ENCODE measurements around the gene NLRC3.
"Not testable (repeated sequence)": the region's sequence is repeated elsewhere in the genome, so short reads cannot be mapped to it uniquely, and the experiment has no call there.

The NLRC3 gene

DNA sequence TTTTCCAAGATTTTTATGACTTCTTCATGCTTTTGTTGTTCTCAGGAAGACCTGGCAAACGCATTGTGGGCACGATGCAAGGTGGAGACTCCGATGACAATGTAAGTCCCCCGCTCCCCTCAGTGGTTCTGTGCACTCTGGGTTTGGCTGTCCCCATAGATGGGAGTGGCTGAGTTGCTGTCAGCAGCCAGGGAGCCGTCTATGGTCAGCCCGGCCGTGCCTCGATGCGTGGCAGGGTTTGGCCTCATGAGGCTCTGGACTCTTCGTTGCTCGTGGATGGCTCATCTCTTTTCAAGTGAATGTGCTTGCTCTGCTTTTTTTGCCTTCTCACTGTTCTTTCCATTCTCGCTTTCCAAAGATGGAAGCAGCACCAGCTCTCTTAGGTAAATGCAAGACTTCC is 44.5 kb downstream of the NLRC3 start:
- H3K9me3 ChIP-seq (ENCODE audit: control insufficient read depth, insufficient read depth, low read length) = no peaks in the 10 kb centered on the region
- H3K4me3 ChIP-seq (ENCODE audit: low read depth, low read length) = no peak overlapping the region
- H3K4me1 ChIP-seq (ENCODE audit: control insufficient read depth, insufficient read depth, low read length) = no peaks in the 10 kb centered on the region
- H3K9ac ChIP-seq (ENCODE audit: low read depth, low read length) = no peak overlapping the region
- no peaks in the 10 kb centered on the region for H3K27me3 ChIP-seq (ENCODE audit: control insufficient read depth, insufficient read depth, low read length)
- peaks cover 15% of the 10 kb centered on the region for H3K36me3 ChIP-seq (ENCODE audit: control insufficient read depth, insufficient read depth, low read length)

GRCh38 chr16:3530371-3530914 is 46.8 kb downstream of the NLRC3 start:
- Histone ChIP-seq H3K9me3 (ENCODE audit: control insufficient read depth, insufficient read depth, low read length) (no peaks in the 10 kb centered on the region), H3K9ac (ENCODE audit: low read depth, low read length) (no peak overlapping the region), H3K4me1 (ENCODE audit: control insufficient read depth, insufficient read depth, low read length) (no peaks in the 10 kb centered on the region), H3K27me3 (ENCODE audit: control insufficient read depth, insufficient read depth, low read length) (no peaks in the 10 kb centered on the region), H3K4me3 (ENCODE audit: low read depth, low read length) (no peak overlapping the region), H3K36me3 (ENCODE audit: control insufficient read depth, insufficient read depth, low read length) (peaks cover 15% of the 10 kb centered on the region)

- peaks cover 17% of the 10 kb centered on the region for H3K36me3 ChIP-seq (ENCODE audit: control insufficient read depth, insufficient read depth, low read length)
- H3K9ac ChIP-seq (ENCODE audit: low read depth, low read length) = no peak overlapping the region
- no peaks in the 10 kb centered on the region for H3K4me1 ChIP-seq (ENCODE audit: control insufficient read depth, insufficient read depth, low read length)
Observed at GRCh38 chr16:3529175-3529574, 48.0 kb downstream of the NLRC3 start.

DNA sequence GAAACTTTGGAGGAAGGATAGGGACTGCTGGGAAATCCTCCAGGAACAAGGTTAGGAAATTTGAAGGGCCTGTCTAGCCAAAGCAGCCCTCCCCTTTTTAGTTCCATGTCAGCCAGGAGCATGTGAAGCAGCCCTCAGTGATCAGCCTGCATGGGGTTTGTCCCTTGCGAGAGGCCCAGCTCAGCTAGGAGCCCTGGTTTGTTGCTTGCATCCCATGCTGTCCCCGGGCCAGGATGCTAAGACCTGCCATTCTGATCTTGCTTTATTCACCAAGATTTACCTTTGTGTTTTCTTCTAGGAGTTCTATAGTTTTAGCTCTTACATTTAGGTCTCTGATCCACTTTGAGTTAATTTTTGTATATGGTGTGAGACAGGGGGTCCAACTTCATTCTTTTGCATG is 48.8 kb downstream of the NLRC3 start:
- Histone ChIP-seq H3K4me3 (ENCODE audit: low read depth, low read length) (no peak overlapping the region), H3K27me3 (ENCODE audit: control insufficient read depth, insufficient read depth, low read length) (no peaks in the 10 kb centered on the region), H3K36me3 (ENCODE audit: control insufficient read depth, insufficient read depth, low read length) (peaks cover 17% of the 10 kb centered on the region), H3K9me3 (ENCODE audit: control insufficient read depth, insufficient read depth, low read length) (no peaks in the 10 kb centered on the region), H3K4me1 (ENCODE audit: control insufficient read depth, insufficient read depth, low read length) (no peaks in the 10 kb centered on the region), H3K9ac (ENCODE audit: low read depth, low read length) (no peak overlapping the region)

More at GRCh38 chr16:3529175-3529574, 48.0 kb downstream of the NLRC3 start:
- Histone ChIP-seq H3K9me3 (ENCODE audit: control insufficient read depth, insufficient read depth, low read length) (no peaks in the 10 kb centered on the region), H3K4me3 (ENCODE audit: low read depth, low read length) (no peak overlapping the region), H3K27me3 (ENCODE audit: control insufficient read depth, insufficient read depth, low read length) (no peaks in the 10 kb centered on the region)

GRCh38 chr16:3527216-3527829 is 49.9 kb downstream of the NLRC3 start:
- H3K27me3 ChIP-seq (ENCODE audit: control insufficient read depth, insufficient read depth, low read length); H3K36me3 ChIP-seq (ENCODE audit: control insufficient read depth, insufficient read depth, low read length); H3K9ac ChIP-seq (ENCODE audit: low read depth, low read length); H3K4me1 ChIP-seq (ENCODE audit: control insufficient read depth, insufficient read depth, low read length); H3K4me3 ChIP-seq (ENCODE audit: low read depth, low read length); H3K9me3 ChIP-seq (ENCODE audit: control insufficient read depth, insufficient read depth, low read length): not testable (repeated sequence)

- no peaks in the 10 kb centered on the region for H3K4me1 ChIP-seq (ENCODE audit: control insufficient read depth, insufficient read depth, low read length)
- no peaks in the 10 kb centered on the region for H3K27me3 ChIP-seq (ENCODE audit: control insufficient read depth, insufficient read depth, low read length)
- H3K4me3 ChIP-seq (ENCODE audit: low read depth, low read length) = no peak overlapping the region
- no peak overlapping the region for H3K9ac ChIP-seq (ENCODE audit: low read depth, low read length)
- H3K36me3 ChIP-seq (ENCODE audit: control insufficient read depth, insufficient read depth, low read length) = peaks cover 9% of the 10 kb centered on the region
- H3K9me3 ChIP-seq (ENCODE audit: control insufficient read depth, insufficient read depth, low read length) = no peaks in the 10 kb centered on the region
Observed at GRCh38 chr16:3525951-3526350, 51.3 kb downstream of the NLRC3 start.

- Histone ChIP-seq H3K4me1 (ENCODE audit: control insufficient read depth, insufficient read depth, low read length) (no peaks in the 10 kb centered on the region), H3K9me3 (ENCODE audit: control insufficient read depth, insufficient read depth, low read length) (no peaks in the 10 kb centered on the region), H3K4me3 (ENCODE audit: low read depth, low read length) (no peak overlapping the region), H3K27me3 (ENCODE audit: control insufficient read depth, insufficient read depth, low read length) (no peaks in the 10 kb centered on the region), H3K36me3 (ENCODE audit: control insufficient read depth, insufficient read depth, low read length) (peaks cover 3% of the 10 kb centered on the region), H3K9ac (ENCODE audit: low read depth, low read length) (no peak overlapping the region)
Observed at GRCh38 chr16:3523281-3523680, 53.9 kb downstream of the NLRC3 start.

DNA sequence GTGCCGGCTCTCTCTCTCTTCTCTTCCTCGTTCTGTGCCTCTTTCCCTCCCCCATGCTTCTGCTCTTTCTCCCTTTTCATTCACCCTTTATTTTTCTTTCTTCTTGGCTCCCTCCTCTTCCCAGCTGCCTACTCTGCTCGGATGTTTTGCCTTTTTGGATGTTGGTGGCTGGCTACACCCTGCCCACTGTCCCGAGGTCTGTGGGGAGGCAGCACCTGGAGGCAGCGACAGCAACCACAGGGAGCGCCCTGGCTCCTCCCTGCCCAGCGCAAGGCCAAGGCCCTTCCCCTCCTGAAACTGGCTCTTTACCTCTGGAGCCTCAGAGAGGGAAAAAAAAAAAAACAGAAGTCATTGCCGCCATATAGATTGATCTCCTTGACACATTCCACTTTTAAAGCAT is 56.4 kb downstream of the NLRC3 start:
- Histone ChIP-seq H3K9me3 (ENCODE audit: control insufficient read depth, insufficient read depth, low read length) (no peaks in the 10 kb centered on the region), H3K36me3 (ENCODE audit: control insufficient read depth, insufficient read depth, low read length) (peaks cover 8% of the 10 kb centered on the region), H3K4me1 (ENCODE audit: control insufficient read depth, insufficient read depth, low read length) (no peaks in the 10 kb centered on the region), H3K27me3 (ENCODE audit: control insufficient read depth, insufficient read depth, low read length) (no peaks in the 10 kb centered on the region), H3K4me3 (ENCODE audit: low read depth, low read length) (no peak overlapping the region), H3K9ac (ENCODE audit: low read depth, low read length) (no peak overlapping the region)

DNA sequence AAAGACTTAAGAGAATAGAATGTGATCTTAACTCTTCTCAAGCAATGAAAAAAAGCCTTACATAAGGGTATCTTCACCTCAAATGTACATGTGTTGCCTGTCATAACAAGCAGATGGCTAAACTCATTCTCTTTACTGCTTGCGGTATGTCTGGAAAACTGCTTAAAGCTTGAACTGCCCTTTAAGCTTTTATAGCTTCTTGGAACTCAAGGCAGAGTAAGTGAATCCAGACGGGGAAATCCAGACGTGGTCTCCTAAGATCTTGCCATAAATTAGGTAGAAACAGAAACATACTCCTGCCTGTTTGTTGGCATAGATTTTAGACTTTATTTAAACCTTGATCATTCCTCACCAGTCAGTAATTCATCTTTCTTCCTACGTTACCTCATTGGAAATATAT is 56.8 kb downstream of the NLRC3 start:
- H3K27me3 ChIP-seq (ENCODE audit: control insufficient read depth, insufficient read depth, low read length) = no peaks in the 10 kb centered on the region
- H3K36me3 ChIP-seq (ENCODE audit: control insufficient read depth, insufficient read depth, low read length) = peaks cover 8% of the 10 kb centered on the region
- H3K9me3 ChIP-seq (ENCODE audit: control insufficient read depth, insufficient read depth, low read length) = no peaks in the 10 kb centered on the region
- no peak overlapping the region for H3K9ac ChIP-seq (ENCODE audit: low read depth, low read length)
- no peak overlapping the region for H3K4me3 ChIP-seq (ENCODE audit: low read depth, low read length)
- no peaks in the 10 kb centered on the region for H3K4me1 ChIP-seq (ENCODE audit: control insufficient read depth, insufficient read depth, low read length)

DNA sequence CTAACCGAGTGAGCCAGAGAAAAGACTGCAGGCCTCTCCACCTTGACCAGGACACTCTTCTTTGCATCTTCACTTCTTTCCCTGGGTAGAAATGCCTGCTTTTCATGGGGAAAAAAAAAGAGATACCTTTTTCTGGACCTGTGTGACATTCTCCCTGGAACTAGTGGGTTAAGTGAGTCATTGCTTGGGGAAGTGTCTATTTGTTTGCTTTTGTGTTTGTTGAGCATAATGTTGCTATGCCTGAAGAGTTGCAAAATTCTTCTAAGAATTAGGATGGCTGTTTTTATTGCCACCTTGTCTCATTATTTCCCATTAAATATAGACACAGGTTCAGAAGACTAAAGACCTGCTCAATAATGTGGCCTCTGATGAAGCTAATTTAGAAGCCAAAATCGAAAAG is 57.6 kb downstream of the NLRC3 start:
- Histone ChIP-seq H3K9me3 (ENCODE audit: control insufficient read depth, insufficient read depth, low read length) (no peaks in the 10 kb centered on the region), H3K4me3 (ENCODE audit: low read depth, low read length) (no peak overlapping the region), H3K4me1 (ENCODE audit: control insufficient read depth, insufficient read depth, low read length) (no peaks in the 10 kb centered on the region), H3K27me3 (ENCODE audit: control insufficient read depth, insufficient read depth, low read length) (no peaks in the 10 kb centered on the region), H3K36me3 (ENCODE audit: control insufficient read depth, insufficient read depth, low read length) (peaks cover 6% of the 10 kb centered on the region), H3K9ac (ENCODE audit: low read depth, low read length) (no peak overlapping the region)

DNA sequence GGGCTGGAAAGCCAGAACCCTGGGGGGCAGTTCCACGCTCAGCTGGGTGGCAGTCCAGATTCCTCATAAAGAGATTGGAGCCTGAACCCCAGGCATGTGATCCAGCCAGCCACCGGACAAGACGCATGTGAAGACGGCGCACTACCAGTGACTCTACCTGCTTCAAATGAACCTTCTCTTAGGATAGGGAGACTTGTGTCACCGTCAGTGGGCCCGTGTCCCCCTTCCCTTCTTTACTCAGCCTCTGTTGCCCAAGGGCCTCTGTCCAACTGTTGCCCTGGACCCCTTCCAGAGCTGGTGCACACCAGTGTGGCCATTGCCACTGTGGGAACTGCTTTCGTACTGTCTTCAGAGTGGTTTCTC is 58.2 kb downstream of the NLRC3 start:
- no peaks in the 10 kb centered on the region for H3K27me3 ChIP-seq (ENCODE audit: control insufficient read depth, insufficient read depth, low read length)
- no peaks in the 10 kb centered on the region for H3K4me1 ChIP-seq (ENCODE audit: control insufficient read depth, insufficient read depth, low read length)
- peaks cover 10% of the 10 kb centered on the region for H3K36me3 ChIP-seq (ENCODE audit: control insufficient read depth, insufficient read depth, low read length)
- H3K9me3 ChIP-seq (ENCODE audit: control insufficient read depth, insufficient read depth, low read length) = no peaks in the 10 kb centered on the region
- H3K4me3 ChIP-seq (ENCODE audit: low read depth, low read length) = no peak overlapping the region
- no peak overlapping the region for H3K9ac ChIP-seq (ENCODE audit: low read depth, low read length)

GRCh38 chr16:3518292-3518985 is 58.8 kb downstream of the NLRC3 start:
- H3K4me3 ChIP-seq (ENCODE audit: low read depth, low read length) = no peak overlapping the region
- no peaks in the 10 kb centered on the region for H3K27me3 ChIP-seq (ENCODE audit: control insufficient read depth, insufficient read depth, low read length)
- no peaks in the 10 kb centered on the region for H3K9me3 ChIP-seq (ENCODE audit: control insufficient read depth, insufficient read depth, low read length)
- H3K36me3 ChIP-seq (ENCODE audit: control insufficient read depth, insufficient read depth, low read length) = peaks cover 12% of the 10 kb centered on the region
- H3K9ac ChIP-seq (ENCODE audit: low read depth, low read length) = no peak overlapping the region
- H3K4me1 ChIP-seq (ENCODE audit: control insufficient read depth, insufficient read depth, low read length) = no peaks in the 10 kb centered on the region
